Neuron (in vitro differentiated cells): Measurements from ENCODE around the gene TNRC18.
A peak's percentile ranks its signal among the peaks of the same experiment; 100 is the strongest.
"Not testable (repeated sequence)": the region's sequence is repeated elsewhere in the genome, so short reads cannot be mapped to it uniquely, and the experiment has no call there.

Source experiments
- H2AFZ ChIP-seq: one replicate; pipeline ENCODE4 v1.6.1; 2013; ENCODE audit warnings: low read depth, mild to moderate bottlenecking, inconsistent platforms, low read length, moderate library complexity
- H3K27me3 ChIP-seq: one replicate; pipeline ENCODE4 v1.6.1; 2013; ENCODE audit warnings: low read length; ENCODE audit not compliant: insufficient read depth
- H3K36me3 ChIP-seq: one replicate; pipeline ENCODE4 v1.6.1; 2013; ENCODE audit warnings: low read length; ENCODE audit not compliant: insufficient read depth
- H3K4me1 ChIP-seq: one replicate; pipeline ENCODE4 v1.6.1; 2013; ENCODE audit warnings: low read length; ENCODE audit not compliant: insufficient read depth
- H3K4me3 ChIP-seq: 2 replicates; pipeline ENCODE4 v1.5.1; 2013; ENCODE audit warnings: mild to moderate bottlenecking, low read length, moderate library complexity
- H3K9me3 ChIP-seq: one replicate; pipeline ENCODE4 v1.6.1; 2013; ENCODE audit warnings: low read length

The TNRC18 gene

DNA sequence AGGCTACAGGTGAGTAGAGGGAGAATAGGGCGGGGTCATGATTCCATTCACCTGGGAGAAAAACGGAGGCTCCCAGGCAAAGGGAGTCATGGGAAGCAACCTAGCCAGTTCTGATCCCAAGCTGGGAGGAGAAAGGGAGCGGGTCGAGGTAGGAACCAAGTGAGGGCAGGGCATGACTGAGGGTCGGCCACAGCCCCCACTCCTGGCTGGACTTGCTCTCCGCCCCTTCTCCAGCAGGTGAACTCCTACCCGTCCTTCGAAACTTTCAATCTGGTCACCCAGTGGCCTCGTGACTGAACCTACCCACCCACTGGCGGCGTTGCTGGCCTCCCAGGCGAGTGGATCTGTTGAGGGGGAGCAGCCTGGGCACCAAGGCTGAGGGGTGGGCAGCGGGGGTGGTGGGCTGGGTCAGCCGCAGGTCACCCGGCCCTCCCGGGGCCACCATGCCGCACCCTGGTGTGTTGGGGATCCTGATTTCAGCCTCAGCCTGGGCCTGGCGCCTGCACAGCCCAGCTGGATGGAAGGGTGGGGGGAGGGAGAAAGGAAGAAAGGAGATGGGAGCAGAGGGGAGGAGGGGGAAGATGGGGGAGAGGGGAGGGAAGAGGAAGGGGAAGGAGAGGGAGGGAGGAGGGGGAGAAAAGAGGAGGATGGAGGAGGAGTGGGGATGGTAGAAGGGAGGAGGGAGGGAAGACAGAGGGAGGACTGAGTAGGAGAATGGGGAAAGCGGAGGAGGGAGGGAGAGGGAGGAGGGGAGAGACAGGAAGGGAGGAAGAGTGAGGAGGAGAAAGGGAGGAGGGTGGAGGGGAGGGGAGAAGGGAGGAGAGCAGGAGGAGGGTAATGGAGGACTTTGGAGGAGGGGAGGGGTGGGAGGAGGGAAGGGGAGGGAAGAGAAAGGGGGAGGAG, 141.8 kb downstream of the TNRC18 start:
- not testable (repeated sequence) for H3K9me3 ChIP-seq, H3K36me3 ChIP-seq, H3K4me1 ChIP-seq, H2AFZ ChIP-seq, H3K27me3 ChIP-seq, H3K4me3 ChIP-seq

DNA sequence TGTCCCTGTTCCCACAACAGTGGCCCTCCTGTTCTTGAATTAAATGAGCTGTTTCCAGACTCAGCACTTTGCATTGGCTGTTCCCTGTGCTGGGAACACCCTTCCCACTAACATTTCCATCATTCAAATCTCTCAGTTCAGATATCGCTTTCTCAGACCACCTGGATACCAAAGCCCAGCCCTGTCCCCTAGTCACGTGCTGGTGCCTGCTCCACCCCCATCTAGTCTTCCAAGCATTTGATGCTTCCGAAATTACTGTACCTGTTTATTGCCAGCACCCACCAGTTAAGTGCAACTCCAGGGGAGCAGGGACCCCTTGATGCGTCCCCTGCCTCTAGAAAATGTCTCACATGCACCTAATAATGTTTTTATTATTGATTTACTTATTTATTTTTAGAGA, 143.9 kb downstream of the TNRC18 start:
- Histone ChIP-seq H3K4me1 (peaks cover 6% of the 10 kb centered on the region), H3K4me3 (no peak overlapping the region), H3K36me3 (no peaks in the 10 kb centered on the region), H3K27me3 (peaks cover 4% of the 10 kb centered on the region), H3K9me3 (no peaks in the 10 kb centered on the region), H2AFZ (no peak overlapping the region)

DNA sequence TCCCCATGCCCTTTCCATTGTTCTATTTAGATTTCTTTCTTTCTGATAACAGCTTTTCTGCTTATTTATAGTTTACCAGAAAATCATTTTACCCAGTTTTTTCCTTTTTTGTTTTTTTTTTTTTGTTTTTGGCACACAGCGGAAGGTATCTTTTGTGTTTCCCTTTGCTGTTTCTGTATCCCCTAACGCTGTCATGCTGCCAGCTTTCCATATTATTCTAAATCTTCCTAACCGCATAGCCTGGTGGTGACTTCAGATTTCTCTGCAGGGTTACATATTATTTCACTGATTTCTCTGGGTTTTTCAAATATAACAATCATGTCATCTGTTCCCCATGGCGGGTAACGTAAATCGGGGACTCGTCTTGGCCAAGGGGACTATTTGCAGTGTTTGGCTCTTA, 144.9 kb downstream of the TNRC18 start:
- Histone ChIP-seq H3K4me3 (no peak overlapping the region), H2AFZ (no peak overlapping the region), H3K36me3 (no peaks in the 10 kb centered on the region), H3K4me1 (no peaks in the 10 kb centered on the region), H3K27me3 (peaks cover 4% of the 10 kb centered on the region), H3K9me3 (no peaks in the 10 kb centered on the region)

DNA sequence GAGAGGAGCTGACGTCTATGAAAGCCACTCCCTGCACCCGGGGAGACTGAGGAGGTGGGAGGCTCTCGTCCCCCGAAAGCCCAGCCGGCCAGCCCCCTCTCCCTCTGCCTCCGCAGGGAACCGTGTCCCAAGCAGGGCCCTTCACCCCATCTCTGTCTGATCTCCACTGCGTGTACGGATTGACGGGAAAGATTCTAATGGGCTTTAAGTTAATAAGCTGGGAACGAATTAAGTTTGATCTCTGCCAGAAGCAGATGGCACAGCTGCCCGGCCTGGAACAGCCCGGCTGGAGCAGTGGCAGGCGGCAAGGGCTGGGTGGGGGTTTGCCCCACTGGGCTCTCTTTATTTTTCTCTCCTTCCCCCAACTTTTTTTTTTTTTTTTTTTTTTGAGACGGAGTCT, 147.0 kb downstream of the TNRC18 start:
- H3K36me3 ChIP-seq, result no peaks in the 10 kb centered on the region
- H3K27me3 ChIP-seq, result peaks cover 4% of the 10 kb centered on the region
- no peaks in the 10 kb centered on the region for H3K9me3 ChIP-seq
- no peaks in the 10 kb centered on the region for H3K4me1 ChIP-seq
- no peak overlapping the region for H3K4me3 ChIP-seq
- H2AFZ ChIP-seq, result no peak overlapping the region

DNA sequence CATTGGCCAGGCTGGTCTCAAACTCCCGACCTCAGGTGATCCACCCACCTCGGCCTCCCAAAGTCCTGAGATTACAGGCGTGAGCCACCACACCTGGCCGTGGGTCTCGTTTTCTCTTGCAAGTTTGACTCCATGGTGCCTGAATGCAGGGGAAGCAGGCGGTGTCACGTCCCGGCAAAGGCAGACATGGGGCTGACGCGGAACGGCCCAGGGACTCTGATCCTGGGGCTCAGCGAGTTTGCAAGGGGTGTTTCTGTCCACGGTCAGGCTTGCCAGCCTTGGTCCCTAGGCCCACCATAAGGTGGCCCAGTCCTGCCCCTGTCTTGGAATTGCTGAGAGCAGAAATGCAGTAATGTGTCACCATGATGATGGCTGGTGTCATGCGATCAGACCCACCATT, 147.5 kb downstream of the TNRC18 start:
- not testable (repeated sequence) for H3K9me3 ChIP-seq, H3K27me3 ChIP-seq, H2AFZ ChIP-seq, H3K36me3 ChIP-seq, H3K4me1 ChIP-seq, H3K4me3 ChIP-seq

DNA sequence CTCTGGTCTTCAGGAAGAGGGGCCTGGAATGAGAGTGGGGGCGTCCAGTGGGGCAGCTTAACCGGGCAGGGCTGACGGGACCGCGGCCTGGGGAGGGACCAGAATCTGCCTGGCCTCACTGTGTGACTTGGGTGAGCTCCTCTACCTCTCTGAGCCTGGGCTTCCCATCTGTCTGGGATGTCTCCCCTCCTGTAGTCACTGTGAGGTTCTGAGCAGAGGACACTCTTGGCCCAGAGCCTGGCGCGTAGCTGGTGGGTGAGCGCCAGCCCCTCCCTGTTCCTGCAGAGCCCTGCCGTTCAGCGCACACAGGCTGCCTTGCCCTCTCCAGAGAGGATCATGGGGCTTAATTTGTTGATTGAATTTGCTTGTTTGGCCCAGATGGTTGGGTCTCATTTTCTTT, 148.1 kb downstream of the TNRC18 start:
- H3K4me3 ChIP-seq, H3K9me3 ChIP-seq, H3K36me3 ChIP-seq, H3K27me3 ChIP-seq, H2AFZ ChIP-seq, H3K4me1 ChIP-seq: not testable (repeated sequence)

DNA sequence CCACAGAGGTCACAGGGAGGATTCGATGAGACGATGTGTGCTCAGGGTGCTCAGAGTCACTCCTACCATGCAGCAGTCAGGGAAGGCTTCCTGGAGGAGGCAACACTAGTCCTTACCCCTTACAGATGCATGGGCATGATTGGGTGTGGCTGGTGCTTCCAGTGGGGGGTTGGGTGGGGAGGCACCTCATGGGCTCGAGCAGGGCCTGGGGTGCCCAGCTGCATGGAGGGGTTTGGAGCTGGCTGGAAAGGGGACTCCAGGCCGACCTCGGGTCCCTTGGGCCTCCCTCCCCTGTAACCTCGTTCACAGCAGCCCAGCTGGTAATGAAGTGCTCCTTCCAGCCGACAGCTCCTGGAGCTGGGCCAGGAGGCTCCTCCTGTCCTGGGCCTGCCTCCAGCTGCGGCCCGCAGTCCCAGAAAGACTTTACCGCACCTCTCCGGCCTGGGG, 148.6 kb downstream of the TNRC18 start:
- not testable (repeated sequence) for H3K4me3 ChIP-seq, H3K9me3 ChIP-seq, H3K36me3 ChIP-seq, H3K4me1 ChIP-seq, H3K27me3 ChIP-seq, H2AFZ ChIP-seq

DNA sequence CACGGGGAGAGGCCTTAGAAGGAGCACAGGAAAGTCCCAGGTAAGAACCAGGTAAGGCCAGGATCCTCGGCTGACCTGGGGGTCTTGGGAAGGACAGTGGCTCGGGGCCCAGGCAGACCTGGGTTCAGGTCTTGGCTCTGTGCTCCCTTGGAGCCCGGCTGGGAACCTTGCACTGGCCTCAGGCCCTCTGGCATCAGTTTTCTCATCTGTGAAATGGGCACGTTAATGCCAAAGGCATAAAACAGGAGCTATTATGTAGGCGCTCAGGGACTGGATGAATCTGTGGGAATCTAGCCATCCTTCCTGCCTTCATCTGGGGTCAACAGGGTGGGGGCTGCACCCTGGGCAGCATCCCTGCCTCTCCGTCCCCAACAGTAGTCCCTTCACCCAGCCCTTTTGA, 149.2 kb downstream of the TNRC18 start:
- H3K4me3 ChIP-seq, result no peak overlapping the region
- H2AFZ ChIP-seq, result no peak overlapping the region
- H3K9me3 ChIP-seq, result no peaks in the 10 kb centered on the region
- H3K27me3 ChIP-seq, result peaks cover 4% of the 10 kb centered on the region
- no peaks in the 10 kb centered on the region for H3K36me3 ChIP-seq
- no peaks in the 10 kb centered on the region for H3K4me1 ChIP-seq

DNA sequence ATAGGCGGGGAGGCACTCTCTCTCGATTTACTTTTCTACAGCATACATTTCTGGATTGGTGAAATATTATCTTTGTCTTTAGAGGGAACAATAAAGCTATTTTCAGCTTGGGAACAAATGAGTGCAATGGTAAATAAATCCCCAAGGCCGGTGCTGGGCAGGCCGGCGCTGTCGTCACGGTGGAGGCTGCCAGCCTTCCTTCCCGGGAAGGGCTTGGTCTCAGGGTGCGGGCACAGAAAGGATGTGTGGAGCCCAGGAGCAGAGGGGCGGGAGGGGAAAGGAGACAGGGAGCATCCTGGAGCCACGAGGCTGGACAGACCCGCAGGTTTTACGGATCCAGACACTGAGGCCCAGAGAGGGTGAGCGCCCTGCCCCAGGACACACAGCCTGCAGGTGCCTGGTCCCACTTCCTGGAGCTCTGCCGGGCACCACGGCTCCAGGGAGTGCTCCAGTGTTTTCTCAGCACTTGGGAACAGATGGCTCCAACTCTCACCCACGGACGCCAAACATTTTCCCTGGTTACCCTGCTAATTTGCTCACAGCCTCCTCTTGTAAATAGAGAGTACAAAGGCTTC, 149.7 kb downstream of the TNRC18 start:
- not testable (repeated sequence) for H3K9me3 ChIP-seq, H3K4me1 ChIP-seq, H3K36me3 ChIP-seq, H3K4me3 ChIP-seq, H3K27me3 ChIP-seq, H2AFZ ChIP-seq

DNA sequence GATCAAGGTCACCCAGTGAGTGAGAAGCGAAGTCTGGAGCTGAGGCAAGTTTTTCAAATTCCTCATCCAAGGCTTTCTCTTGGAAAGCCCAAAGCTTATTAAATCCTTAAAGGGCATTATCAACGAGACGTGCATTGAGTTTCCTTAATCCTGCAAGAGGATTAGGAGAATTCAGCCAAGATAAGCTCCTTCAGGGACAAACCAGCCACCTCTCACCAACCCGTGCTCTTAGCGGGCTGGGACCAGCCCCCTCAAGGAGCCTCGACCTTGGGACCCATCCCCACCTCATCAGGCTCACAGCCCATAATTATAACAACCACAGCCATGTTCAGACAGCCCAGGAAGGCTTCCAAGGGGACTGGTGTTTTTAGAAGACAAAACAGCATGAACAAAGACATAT, 152.8 kb downstream of the TNRC18 start:
- no peak overlapping the region for H3K4me3 ChIP-seq
- H3K36me3 ChIP-seq, result no peaks in the 10 kb centered on the region
- H3K9me3 ChIP-seq, result no peaks in the 10 kb centered on the region
- peaks cover 7% of the 10 kb centered on the region for H3K4me1 ChIP-seq
- H3K27me3 ChIP-seq, result no peaks in the 10 kb centered on the region
- no peak overlapping the region for H2AFZ ChIP-seq

DNA sequence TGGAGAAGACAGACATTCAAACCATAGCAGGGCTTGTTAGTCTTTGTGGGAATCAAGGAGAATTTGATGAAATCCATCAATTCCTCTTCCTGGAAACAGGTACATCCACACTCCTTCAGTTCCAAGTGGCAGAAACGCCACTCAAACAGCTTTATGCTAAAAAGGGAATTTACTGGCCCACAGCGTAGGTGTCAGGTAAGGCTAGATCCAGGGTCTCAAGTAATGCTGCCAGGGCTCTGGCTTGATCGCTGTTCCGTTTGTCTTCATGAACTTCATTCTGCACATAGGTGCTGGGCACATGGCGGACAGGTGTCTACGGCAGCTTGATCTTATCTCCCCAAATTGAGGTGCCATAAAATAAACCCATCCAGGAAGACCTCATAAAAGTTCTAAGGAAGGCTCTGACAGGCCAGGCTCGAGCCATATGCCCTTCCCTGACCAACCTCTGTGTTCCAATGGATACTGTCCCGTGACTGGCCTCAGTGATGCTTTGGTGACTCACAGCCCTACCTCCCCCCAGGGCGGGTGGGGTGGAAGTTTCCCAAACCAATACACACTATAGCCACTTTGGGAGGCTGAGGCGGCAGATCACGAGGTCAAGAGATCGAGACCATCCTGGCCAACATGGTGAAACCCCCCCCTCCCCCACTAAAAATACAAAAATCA, 153.5 kb downstream of the TNRC18 start:
- H3K27me3 ChIP-seq, result not testable (repeated sequence)

DNA sequence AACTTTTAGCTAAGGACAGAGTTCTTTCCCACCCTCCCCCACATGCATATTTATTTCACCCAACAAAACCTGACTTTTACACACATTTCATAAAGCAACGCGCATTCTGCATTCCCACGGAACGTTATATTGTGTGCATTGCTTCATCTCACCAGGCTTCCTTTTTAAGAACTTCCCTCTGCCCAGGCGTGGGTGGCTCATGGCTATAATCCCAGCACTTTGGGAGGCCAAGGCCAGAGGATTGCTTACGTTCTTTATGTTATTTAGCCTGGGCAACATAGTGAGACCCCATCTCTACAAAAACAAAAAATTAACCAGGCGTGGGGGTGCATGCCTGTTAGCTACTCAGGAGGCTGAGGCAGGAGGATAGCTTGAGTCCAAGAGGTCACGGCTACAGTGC, 155.8 kb downstream of the TNRC18 start:
- not testable (repeated sequence) for H3K4me3 ChIP-seq, H3K9me3 ChIP-seq, H3K36me3 ChIP-seq, H2AFZ ChIP-seq, H3K27me3 ChIP-seq
- H3K4me1 ChIP-seq, result peaks cover 13% of the 10 kb centered on the region

More for the DNA sequence above, 153.5 kb downstream of the TNRC18 start:
- not testable (repeated sequence) for H3K4me3 ChIP-seq, H3K36me3 ChIP-seq, H2AFZ ChIP-seq, H3K9me3 ChIP-seq
- peaks cover 10% of the 10 kb centered on the region for H3K4me1 ChIP-seq

DNA sequence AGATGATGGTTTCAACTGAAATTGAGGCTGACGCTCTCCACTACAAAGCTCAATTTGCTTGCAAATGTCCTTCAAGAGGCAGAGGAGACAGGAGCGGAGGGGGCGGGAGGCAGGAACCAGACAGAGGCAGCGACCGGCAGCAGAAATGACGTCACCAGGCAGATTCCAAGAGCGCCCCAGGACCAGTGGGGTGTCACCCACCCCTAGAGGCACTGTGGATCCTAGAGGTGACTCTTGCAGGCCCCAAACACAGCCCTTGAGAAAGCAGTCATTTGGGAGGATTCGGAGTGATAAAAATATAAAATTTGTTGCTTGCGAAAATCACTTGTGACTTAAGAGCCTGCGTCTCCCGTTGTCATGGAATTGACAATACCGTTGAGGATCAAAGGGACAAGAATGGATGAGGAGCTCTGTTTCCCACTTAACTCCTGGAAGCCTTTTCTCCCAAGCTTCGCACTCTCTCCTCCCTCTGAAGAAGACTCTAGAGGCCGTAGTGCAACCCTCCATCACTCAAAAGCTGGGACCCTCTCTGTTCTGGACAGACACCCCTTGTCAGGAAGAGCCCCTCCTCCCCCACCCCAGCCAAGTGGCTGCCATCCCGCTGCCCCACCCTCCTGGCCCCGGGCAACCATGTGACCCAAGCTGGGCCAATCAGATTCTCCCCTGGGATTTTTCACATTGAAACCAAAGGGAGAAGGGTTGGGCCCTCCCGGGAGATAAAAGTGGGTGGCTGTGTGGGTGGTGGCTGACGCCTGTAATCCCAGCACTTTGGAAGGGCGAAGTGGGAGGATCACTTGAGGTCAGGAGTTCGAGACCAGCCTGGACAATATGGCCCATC, 157.2 kb downstream of the TNRC18 start:
- Histone ChIP-seq H3K27me3 (no peaks in the 10 kb centered on the region), H3K36me3 (no peaks in the 10 kb centered on the region), H3K9me3 (no peaks in the 10 kb centered on the region), H3K4me1 (peaks cover 13% of the 10 kb centered on the region), H3K4me3 (no peak overlapping the region), H2AFZ (peak overlapping the region; percentile 18)
